Right atrium auricular region (tissue), 2 donors: ENCODE results near the gene NRG3. TPM values are rescaled to one million over a fixed set of nuclear protein-coding genes. Genes with fewer than 3 reads are reported as not detected.

Experiments used
- DNase-seq: peaks from one replicate; pipeline ENCODE4 v3.0.0-alpha.2; 2019; ENCODE audit warnings: low spot score
- H3K27ac ChIP-seq, 2 donors: fragments of 200-600 bp; sonication (generic); 1 replicate in 1 of 2; 2 replicates in 1 of 2; pipeline ENCODE4 v1.5.1; 2016 to 2019
- H3K27me3 ChIP-seq, 2 donors: fragments of 200-600 bp; sonication (generic); one replicate each; pipeline versions ENCODE4 v1.5.1 to v1.6.0; 2017 to 2019
- H3K36me3 ChIP-seq: fragments of 200-600 bp; sonication (generic); one replicate; pipeline ENCODE4 v1.5.1; 2016
- H3K4me1 ChIP-seq, 2 donors: fragments of 200-600 bp; sonication (generic); one replicate each; pipeline versions ENCODE4 v1.5.1 to v1.6.0; 2017 to 2019
- H3K4me3 ChIP-seq, 2 donors: fragments of 200-600 bp; sonication (generic); 1 replicate in 1 of 2; 2 replicates in 1 of 2; pipeline ENCODE4 v1.5.1; 2017 to 2019; ENCODE audit warnings: mild to moderate bottlenecking in 1 of 2, moderate library complexity in 1 of 2
- H3K9me3 ChIP-seq, 2 donors: fragments of 200-600 bp; sonication (generic); one replicate each; pipeline ENCODE4 v1.5.1; 2019
- total RNA-seq, 2 donors: library from RNA; depleted of rRNA; stranded (reverse); fragments of >200 nt; gene quantifications; one replicate each; pipeline ENCODE4 v1.1.0, GENCODE V29; 2016
- TF ChIP-seq, protein P1 (sequence below), 2 donors: fragments of 200-600 bp; sonication (generic); IDR thresholded peaks; one replicate each; pipeline ENCODE4 v1.5.1; 2019; ENCODE audit warnings: antibody characterized with exemption in 2 of 2

The NRG3 gene
- total RNA-seq, 2 donors from 2014 or later: 0.70 to 1.4 TPM

DNA sequence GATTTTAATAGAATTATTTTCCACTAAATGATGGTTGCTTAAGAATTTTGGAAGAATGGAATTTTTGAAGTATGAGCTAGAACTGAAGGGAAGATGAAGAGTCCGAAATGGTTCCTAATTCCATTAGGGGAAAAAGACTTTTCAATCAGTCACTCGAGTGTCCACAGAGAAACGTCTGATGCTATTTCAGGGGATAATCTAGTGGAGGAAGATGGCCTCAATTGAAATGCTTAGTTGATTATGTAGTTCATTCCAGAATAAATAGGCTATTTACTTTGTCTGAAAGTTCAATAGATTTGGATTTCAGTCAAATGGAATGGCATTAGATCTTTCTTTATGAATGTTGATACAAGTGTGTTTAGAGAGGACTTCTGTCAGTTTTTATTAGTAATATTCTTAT lies 365.4 kb downstream of the NRG3 start:
- Histone ChIP-seq H3K36me3 (no peaks in the 10 kb centered on the region), H3K27ac (no peak overlapping the region), H3K9me3 (peaks cover 0 to 8% of the 10 kb centered on the region in 2 donors), H3K4me3 (no peak overlapping the region), H3K27me3 (no peaks in the 10 kb centered on the region), H3K4me1 (no peaks in the 10 kb centered on the region)
- TF ChIP-seq, protein P1, sequence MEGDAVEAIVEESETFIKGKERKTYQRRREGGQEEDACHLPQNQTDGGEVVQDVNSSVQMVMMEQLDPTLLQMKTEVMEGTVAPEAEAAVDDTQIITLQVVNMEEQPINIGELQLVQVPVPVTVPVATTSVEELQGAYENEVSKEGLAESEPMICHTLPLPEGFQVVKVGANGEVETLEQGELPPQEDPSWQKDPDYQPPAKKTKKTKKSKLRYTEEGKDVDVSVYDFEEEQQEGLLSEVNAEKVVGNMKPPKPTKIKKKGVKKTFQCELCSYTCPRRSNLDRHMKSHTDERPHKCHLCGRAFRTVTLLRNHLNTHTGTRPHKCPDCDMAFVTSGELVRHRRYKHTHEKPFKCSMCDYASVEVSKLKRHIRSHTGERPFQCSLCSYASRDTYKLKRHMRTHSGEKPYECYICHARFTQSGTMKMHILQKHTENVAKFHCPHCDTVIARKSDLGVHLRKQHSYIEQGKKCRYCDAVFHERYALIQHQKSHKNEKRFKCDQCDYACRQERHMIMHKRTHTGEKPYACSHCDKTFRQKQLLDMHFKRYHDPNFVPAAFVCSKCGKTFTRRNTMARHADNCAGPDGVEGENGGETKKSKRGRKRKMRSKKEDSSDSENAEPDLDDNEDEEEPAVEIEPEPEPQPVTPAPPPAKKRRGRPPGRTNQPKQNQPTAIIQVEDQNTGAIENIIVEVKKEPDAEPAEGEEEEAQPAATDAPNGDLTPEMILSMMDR (IDR thresholded peaks at IDR 0.05): no peak
- DNase-seq: no peak

- Histone ChIP-seq H3K9me3 (peaks cover 0 to 8% of the 10 kb centered on the region in 2 donors), H3K36me3 (no peaks in the 10 kb centered on the region), H3K4me1 (no peaks in the 10 kb centered on the region), H3K27me3 (no peaks in the 10 kb centered on the region), H3K27ac (no peak overlapping the region), H3K4me3 (no peak overlapping the region)
- DNase-seq: no peak
- TF ChIP-seq, protein P1 (IDR thresholded peaks at IDR 0.05): no peak
These were observed 367.8 kb downstream of the NRG3 start for GRCh38 chr10:82242778-82243177.

GRCh38 chr10:82245157-82245556 lies 370.2 kb downstream of the NRG3 start:
- H3K4me3 ChIP-seq: no peak overlapping the region
- no peak overlapping the region for H3K27ac ChIP-seq
- no peak for DNase-seq
- no peaks in the 10 kb centered on the region for H3K27me3 ChIP-seq
- TF ChIP-seq, protein P1 (IDR thresholded peaks at IDR 0.05): no peak
- H3K9me3 ChIP-seq: peaks cover 0 to 8% of the 10 kb centered on the region in 2 donors
- H3K4me1 ChIP-seq: no peaks in the 10 kb centered on the region
- H3K36me3 ChIP-seq: no peaks in the 10 kb centered on the region

GRCh38 chr10:82245906-82246560 lies 371.0 kb downstream of the NRG3 start:
- H3K9me3 ChIP-seq: peaks cover 0 to 8% of the 10 kb centered on the region in 2 donors
- no peaks in the 10 kb centered on the region for H3K36me3 ChIP-seq

GRCh38 chr10:82249141-82249540 lies 374.1 kb downstream of the NRG3 start:
- Histone ChIP-seq H3K27ac (no peak overlapping the region), H3K36me3 (no peaks in the 10 kb centered on the region), H3K4me1 (no peaks in the 10 kb centered on the region), H3K9me3 (no peaks in the 10 kb centered on the region), H3K27me3 (no peaks in the 10 kb centered on the region), H3K4me3 (no peak overlapping the region)
- TF ChIP-seq, protein P1 (IDR thresholded peaks at IDR 0.05): no peak
- no peak for DNase-seq

More at GRCh38 chr10:82245906-82246560, 371.0 kb downstream of the NRG3 start:
- no peak overlapping the region for H3K4me3 ChIP-seq
- H3K4me1 ChIP-seq: no peaks in the 10 kb centered on the region
- DNase-seq: no peak
- TF ChIP-seq, protein P1 (IDR thresholded peaks at IDR 0.05): no peak
- no peaks in the 10 kb centered on the region for H3K27me3 ChIP-seq
- no peak overlapping the region for H3K27ac ChIP-seq
